HG03103 (cell line): Measurements from ENCODE around the gene ANOS1.

Source experiments
- ATAC-seq: cut with Tn5 transposase; IDR thresholded peaks from one replicate; pipeline ENCODE4 v1.9.1; 2021; ENCODE audit warnings: low read depth; ENCODE audit not compliant: unreplicated experiment

ANOS1 gene

GRCh38 chrX:8720136-8720535, 11.8 kb downstream of the ANOS1 start:
- no peak for ATAC-seq

- ATAC-seq, result no peak
Measured at GRCh38 chrX:8717354-8717753, 14.6 kb downstream of the ANOS1 start.

GRCh38 chrX:8714164-8714563, 17.8 kb downstream of the ANOS1 start:
- ATAC-seq, result no peak

- no peak for ATAC-seq
Measured at GRCh38 chrX:8711401-8711800, 20.5 kb downstream of the ANOS1 start.

- ATAC-seq, result no peak
Measured at GRCh38 chrX:8704184-8704583, 27.8 kb downstream of the ANOS1 start.

GRCh38 chrX:8692871-8693270, 39.1 kb downstream of the ANOS1 start:
- no peak for ATAC-seq

GRCh38 chrX:8689473-8689872, 42.5 kb downstream of the ANOS1 start:
- ATAC-seq, result no peak

- no peak for ATAC-seq
Measured at GRCh38 chrX:8688776-8689175, 43.2 kb downstream of the ANOS1 start.

- ATAC-seq, result no peak
Measured at GRCh38 chrX:8684201-8684965, 47.6 kb downstream of the ANOS1 start.

- no peak for ATAC-seq
Measured at GRCh38 chrX:8683687-8684086, 48.2 kb downstream of the ANOS1 start.

GRCh38 chrX:8679550-8679949, 52.4 kb downstream of the ANOS1 start:
- ATAC-seq, result no peak

- no peak for ATAC-seq
Measured at GRCh38 chrX:8675006-8675630, 56.8 kb downstream of the ANOS1 start.

GRCh38 chrX:8673201-8673600, 58.7 kb downstream of the ANOS1 start:
- ATAC-seq, result no peak

- ATAC-seq, result no peak
Measured at GRCh38 chrX:8672176-8672575, 59.8 kb downstream of the ANOS1 start.

- ATAC-seq, result no peak
Measured at GRCh38 chrX:8668813-8669212, 63.1 kb downstream of the ANOS1 start.

- no peak for ATAC-seq
Measured at GRCh38 chrX:8663325-8663724, 68.6 kb downstream of the ANOS1 start.

GRCh38 chrX:8657883-8658282, 74.1 kb downstream of the ANOS1 start:
- no peak for ATAC-seq

GRCh38 chrX:8653956-8654355, 78.0 kb downstream of the ANOS1 start:
- no peak for ATAC-seq

- ATAC-seq, result no peak
Measured at GRCh38 chrX:8649969-8650368, 82.0 kb downstream of the ANOS1 start.

- no peak for ATAC-seq
Measured at GRCh38 chrX:8647176-8647575, 84.8 kb downstream of the ANOS1 start.

- no peak for ATAC-seq
Measured at GRCh38 chrX:8639949-8640475, 91.9 kb downstream of the ANOS1 start.

GRCh38 chrX:8636497-8636896, 95.4 kb downstream of the ANOS1 start:
- no peak for ATAC-seq
